Osteoblast (primary cell): ENCODE results near the gene ATOH8. TPM values are rescaled to one million over a fixed set of nuclear protein-coding genes. Genes with fewer than 3 reads are reported as not detected.

Experiments
- DNase-seq: peaks from one replicate; pipeline ENCODE4 v3.0.0; 2011; ENCODE audit warnings: low spot score, mixed read lengths; ENCODE audit not compliant: insufficient read length; ENCODE audit errors: missing footprints
- H2AFZ ChIP-seq: 2 replicates; pipeline ENCODE4 v1.6.0; 2011; ENCODE audit warnings: mild to moderate bottlenecking, low read length
- H3K27ac ChIP-seq: 2 replicates; pipeline ENCODE4 v1.5.1; 2011; ENCODE audit warnings: mild to moderate bottlenecking, low read depth, low read length, moderate library complexity
- H3K27me3 ChIP-seq: 2 replicates; pipeline ENCODE4 v1.6.0; 2012; ENCODE audit warnings: mild to moderate bottlenecking, control low read depth, inconsistent platforms, low read length, moderate library complexity; ENCODE audit not compliant: insufficient read depth
- H3K36me3 ChIP-seq: 2 replicates; pipeline ENCODE4 v1.5.1; 2011; ENCODE audit warnings: mild to moderate bottlenecking, low read length, control low read depth, moderate library complexity; ENCODE audit not compliant: insufficient read depth
- H3K4me1 ChIP-seq: 2 replicates; pipeline ENCODE4 v1.5.1; 2011; ENCODE audit warnings: mild to moderate bottlenecking, low read length, control low read depth, moderate library complexity; ENCODE audit not compliant: insufficient read depth
- H3K4me2 ChIP-seq: 2 replicates; pipeline ENCODE4 v1.6.0; 2011; ENCODE audit warnings: mild to moderate bottlenecking, low read length; ENCODE audit not compliant: insufficient read depth
- H3K4me3 ChIP-seq: fragments of 200-600 bp; sonication (generic); 3 replicates; pipeline ENCODE4 v1.5.1; 2012; ENCODE audit warnings: mild to moderate bottlenecking, low read length, inconsistent platforms; ENCODE audit not compliant: insufficient read depth
- H3K79me2 ChIP-seq: 2 replicates; pipeline ENCODE4 v1.6.0; 2012; ENCODE audit warnings: mild to moderate bottlenecking, low read length, control low read depth, inconsistent platforms; ENCODE audit not compliant: insufficient read depth
- H3K9me3 ChIP-seq: 2 replicates; pipeline ENCODE4 v1.5.1; 2011; ENCODE audit warnings: low read depth, low read length, control low read depth
- H4K20me1 ChIP-seq: 2 replicates; pipeline ENCODE4 v1.6.0; 2012; ENCODE audit warnings: mild to moderate bottlenecking, low read length, control low read depth; ENCODE audit not compliant: insufficient read depth
- CTCF ChIP-seq: IDR thresholded peaks from 2 replicates; pipeline ENCODE4 v1.5.1; 2011; ENCODE audit warnings: mild to moderate bottlenecking, low read depth, low read length, moderate library complexity; ENCODE audit errors: extremely low read depth
- total RNA-seq: library from RNA; depleted of rRNA; stranded (reverse); fragments of >200 nt; gene quantifications from 2 replicates; pipeline ENCODE4 v1.2.3, GENCODE V29; 2012

ATOH8 gene
- total RNA-seq, 1 donor: 35.1 TPM

DNA sequence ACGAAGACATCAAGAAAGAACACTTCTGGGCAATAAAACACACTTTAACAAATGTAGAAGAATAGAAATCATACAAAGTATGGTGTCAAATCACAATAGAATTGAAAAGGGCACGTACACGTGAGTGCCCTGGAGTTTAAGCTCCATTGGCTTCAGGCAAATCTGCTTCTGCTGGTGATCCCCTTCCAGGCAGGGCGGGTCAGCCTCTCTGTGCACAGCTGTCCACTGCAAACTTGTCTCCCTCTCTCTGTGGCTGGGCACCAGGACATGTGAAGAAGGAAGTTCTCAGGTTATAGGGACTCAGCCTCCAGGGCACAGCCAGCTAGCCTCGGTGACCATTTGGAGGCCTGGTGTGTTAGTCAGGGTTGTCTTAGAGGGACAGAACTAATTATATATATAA, 69.0 kb downstream of the ATOH8 start:
- no peak for TF ChIP-seq CTCF
- H3K79me2 ChIP-seq: no peaks in the 10 kb centered on the region
- no peak overlapping the region for H3K4me2 ChIP-seq
- H4K20me1 ChIP-seq: no peaks in the 10 kb centered on the region
- H3K9me3 ChIP-seq: no peaks in the 10 kb centered on the region
- H3K36me3 ChIP-seq: no peaks in the 10 kb centered on the region
- no peak overlapping the region for H2AFZ ChIP-seq
- peaks cover 4% of the 10 kb centered on the region for H3K4me1 ChIP-seq
- H3K4me3 ChIP-seq: no peak overlapping the region
- peaks cover 3% of the 10 kb centered on the region for H3K27me3 ChIP-seq
- H3K27ac ChIP-seq: no peak overlapping the region
- no peak for DNase-seq

DNA sequence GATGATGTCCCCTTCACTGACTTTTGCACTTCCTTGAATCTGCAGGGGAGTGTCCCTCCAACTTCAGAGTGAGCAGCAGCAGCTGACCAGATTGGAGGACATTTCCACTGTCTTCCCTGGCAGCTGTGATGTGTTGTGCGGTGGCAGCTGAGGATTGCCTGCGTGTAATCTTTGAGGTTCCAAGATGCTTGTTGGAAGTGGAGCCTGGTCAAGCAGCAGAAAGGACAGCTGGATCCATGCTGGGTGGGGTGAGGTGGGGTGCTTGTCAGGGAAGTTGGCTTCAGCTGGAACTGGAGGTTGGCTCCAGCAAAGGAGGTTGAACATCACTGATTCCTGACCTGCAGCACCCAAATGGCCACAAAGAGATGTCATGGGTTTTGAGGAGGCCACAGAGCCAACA, 70.2 kb downstream of the ATOH8 start:
- Histone ChIP-seq H3K27ac (no peak overlapping the region), H3K4me3 (no peak overlapping the region), H3K27me3 (peaks cover 3% of the 10 kb centered on the region), H4K20me1 (no peaks in the 10 kb centered on the region), H3K4me1 (peaks cover 5% of the 10 kb centered on the region), H3K36me3 (no peaks in the 10 kb centered on the region), H2AFZ (no peak overlapping the region), H3K79me2 (no peaks in the 10 kb centered on the region), H3K9me3 (no peaks in the 10 kb centered on the region), H3K4me2 (no peak overlapping the region)
- no peak for DNase-seq
- no peak for TF ChIP-seq CTCF

DNA sequence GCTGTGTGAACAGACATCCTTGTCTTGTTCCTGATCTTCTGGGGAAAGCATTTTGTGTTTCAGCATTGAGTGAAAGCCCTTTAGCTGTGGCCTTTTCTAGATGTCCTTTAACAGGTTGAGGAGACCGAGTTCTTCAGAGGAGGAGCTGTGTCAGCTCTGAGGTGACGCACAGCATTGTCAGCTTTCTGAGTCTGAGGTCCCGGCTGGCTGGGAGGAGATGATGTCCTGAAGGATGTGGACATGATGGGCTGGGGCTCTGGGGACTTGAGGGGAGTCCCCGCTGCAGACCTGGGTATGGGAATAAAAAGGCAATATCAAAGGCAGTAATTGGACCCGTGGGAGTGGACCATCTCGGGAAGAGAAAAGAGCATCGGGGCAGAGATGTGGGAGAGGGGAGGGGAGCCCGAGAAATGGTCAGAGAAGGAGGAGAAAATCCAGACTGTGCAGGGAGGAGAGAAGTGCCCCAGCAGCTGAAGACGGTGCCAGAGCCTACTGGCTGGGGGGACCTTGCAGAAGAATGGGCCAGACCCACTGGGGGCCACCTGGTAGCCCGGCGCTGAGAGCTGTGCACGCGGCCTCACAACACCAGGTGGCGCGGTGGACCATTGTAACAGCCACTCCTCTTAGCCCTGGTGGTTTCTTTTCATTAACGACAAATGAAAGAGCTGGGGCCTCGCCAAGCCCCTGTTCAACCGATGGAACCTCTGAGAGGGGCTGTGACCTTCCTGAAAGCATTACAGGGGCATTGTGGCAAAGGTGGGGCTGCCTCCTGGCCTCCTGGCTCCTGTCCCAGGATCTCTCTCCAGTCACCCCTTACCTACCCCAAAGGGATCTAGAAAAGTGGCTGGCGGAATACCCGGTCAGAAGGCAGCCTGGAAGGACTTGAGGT, 73.4 kb downstream of the ATOH8 start:
- H3K4me1 ChIP-seq: peaks cover 5% of the 10 kb centered on the region
- no peaks in the 10 kb centered on the region for H3K36me3 ChIP-seq
- H3K4me2 ChIP-seq: peak overlapping the region; percentile 82
- no peaks in the 10 kb centered on the region for H3K79me2 ChIP-seq
- peak; percentile 84 for TF ChIP-seq CTCF
- DNase-seq: peak; percentile 89
- H4K20me1 ChIP-seq: no peaks in the 10 kb centered on the region
- no peaks in the 10 kb centered on the region for H3K27me3 ChIP-seq
- H2AFZ ChIP-seq: peak overlapping the region; percentile 58
- no peak overlapping the region for H3K27ac ChIP-seq
- peak overlapping the region; percentile 55 for H3K4me3 ChIP-seq
- no peaks in the 10 kb centered on the region for H3K9me3 ChIP-seq

GRCh38 chr2:85827879-85828569, 74.2 kb downstream of the ATOH8 start:
- Histone ChIP-seq H3K4me2 (peak overlapping the region; percentile 82), H3K79me2 (no peaks in the 10 kb centered on the region), H3K27ac (no peak overlapping the region), H4K20me1 (no peaks in the 10 kb centered on the region), H3K4me3 (peak overlapping the region; percentile 55), H3K9me3 (no peaks in the 10 kb centered on the region), H3K36me3 (no peaks in the 10 kb centered on the region), H2AFZ (peak overlapping the region; percentile 58), H3K27me3 (no peaks in the 10 kb centered on the region), H3K4me1 (peaks cover 5% of the 10 kb centered on the region)
- no peak for DNase-seq
- no peak for TF ChIP-seq CTCF
